CD4-positive, alpha-beta T cell treated with Interferon gamma for 1 hour (primary cell): Measurements from ENCODE around the gene SUMO2.
"Not testable (repeated sequence)": the region's sequence is repeated elsewhere in the genome, so short reads cannot be mapped to it uniquely, and the experiment has no call there.

Experiments
- DNase-seq: peaks from one replicate; pipeline ENCODE4 v3.0.0-alpha.2; 2020

Gene SUMO2

GRCh38 chr17:75182569-75183436 is at the start of gene SUMO2:
TSS of gene SUMO2 (minus strand) at chr17:75182959. CDS start at chr17:75182834, 125 bp downstream.
- DNase-seq: peak; percentile 94

GRCh38 chr17:75231741-75232464 is 49.1 kb upstream of the SUMO2 start:
- DNase-seq: no peak

GRCh38 chr17:75231071-75231470 is 48.3 kb upstream of the SUMO2 start:
- no peak for DNase-seq

- DNase-seq: no peak
Measured at GRCh38 chr17:75228847-75229246, 46.1 kb upstream of the SUMO2 start.

- no peak for DNase-seq
Measured at GRCh38 chr17:75228305-75228704, 45.5 kb upstream of the SUMO2 start.

GRCh38 chr17:75227729-75228128 is 45.0 kb upstream of the SUMO2 start:
- no peak for DNase-seq

- no peak for DNase-seq
Measured at GRCh38 chr17:75225016-75225415, 42.3 kb upstream of the SUMO2 start.

GRCh38 chr17:75219815-75220214 is 37.1 kb upstream of the SUMO2 start:
- no peak for DNase-seq

GRCh38 chr17:75218131-75218530 is 35.4 kb upstream of the SUMO2 start:
- no peak for DNase-seq

- DNase-seq: no peak
Measured at GRCh38 chr17:75209061-75209460, 26.3 kb upstream of the SUMO2 start.

- no peak for DNase-seq
Measured at GRCh38 chr17:75208161-75208560, 25.4 kb upstream of the SUMO2 start.

GRCh38 chr17:75207760-75208159 is 25.0 kb upstream of the SUMO2 start:
- no peak for DNase-seq

- DNase-seq: not testable (repeated sequence)
Measured at GRCh38 chr17:75207050-75207407, 24.3 kb upstream of the SUMO2 start.

GRCh38 chr17:75205793-75206163 is 23.0 kb upstream of the SUMO2 start:
- no peak for DNase-seq

- peak; percentile 87 for DNase-seq
Measured at GRCh38 chr17:75205037-75205792, 22.5 kb upstream of the SUMO2 start, which contains the start of gene NUP85. TSS of gene NUP85 (plus strand) at chr17:75205679. CDS start at chr17:75205762, 83 bp downstream.

GRCh38 chr17:75199886-75200618 is 17.3 kb upstream of the SUMO2 start:
- DNase-seq: no peak

- DNase-seq: no peak
Measured at GRCh38 chr17:75194879-75195278, 12.1 kb upstream of the SUMO2 start.

- DNase-seq: no peak
Measured at GRCh38 chr17:75191584-75191983, 8.8 kb upstream of the SUMO2 start.

- DNase-seq: no peak
Measured at GRCh38 chr17:75188614-75189013, 5.9 kb upstream of the SUMO2 start.

- DNase-seq: no peak
Measured at GRCh38 chr17:75183999-75184884, 1.5 kb upstream of the SUMO2 start.

GRCh38 chr17:75182319-75182568 is 515 bp downstream of the SUMO2 start:
- no peak for DNase-seq
